HUES48 (cell line): ENCODE data around the gene ARAP3.

ENCODE experiments used
- H3K27ac ChIP-seq: one replicate; pipeline ENCODE4 v1.7.0; 2013; ENCODE audit warnings: low read depth, low read length, inconsistent platforms
- H3K27me3 ChIP-seq: 2 replicates; pipeline ENCODE4 v1.6.1; 2013; ENCODE audit warnings: mild to moderate bottlenecking, low read length; ENCODE audit not compliant: control insufficient read depth, insufficient read depth
- H3K36me3 ChIP-seq: 2 replicates; pipeline ENCODE4 v1.6.1; 2013; ENCODE audit warnings: low read length; ENCODE audit not compliant: control insufficient read depth, insufficient read depth
- H3K4me1 ChIP-seq: 2 replicates; pipeline ENCODE4 v1.6.1; 2013; ENCODE audit warnings: mild to moderate bottlenecking, low read length; ENCODE audit not compliant: control insufficient read depth, insufficient read depth
- H3K4me3 ChIP-seq: 2 replicates; pipeline ENCODE4 v1.5.1; 2013; ENCODE audit warnings: mild to moderate bottlenecking, low read depth, low read length
- H3K9ac ChIP-seq: 2 replicates; pipeline ENCODE4 v1.6.1; 2013; ENCODE audit warnings: mild to moderate bottlenecking, low read depth, low read length, moderate library complexity
- H3K9me3 ChIP-seq: 2 replicates; pipeline ENCODE4 v1.6.1; 2013; ENCODE audit warnings: low read length; ENCODE audit not compliant: control insufficient read depth, insufficient read depth

Gene ARAP3

GRCh38 chr5:141655020-141655419 is 27.0 kb downstream of the ARAP3 start:
- Histone ChIP-seq H3K9ac (no peak overlapping the region), H3K27ac (no peak overlapping the region), H3K9me3 (no peaks in the 10 kb centered on the region), H3K36me3 (peaks cover 63% of the 10 kb centered on the region), H3K4me1 (peaks cover 10% of the 10 kb centered on the region; the same call in 1 of the 2 replicates), H3K27me3 (no peaks in the 10 kb centered on the region), H3K4me3 (no peak overlapping the region)

GRCh38 chr5:141654298-141654697 is 27.7 kb downstream of the ARAP3 start:
- Histone ChIP-seq H3K27ac (no peak overlapping the region), H3K9me3 (no peaks in the 10 kb centered on the region), H3K27me3 (no peaks in the 10 kb centered on the region), H3K4me1 (peaks cover 11% of the 10 kb centered on the region; the same call in 1 of the 2 replicates), H3K4me3 (no peak overlapping the region), H3K36me3 (peaks cover 57% of the 10 kb centered on the region), H3K9ac (no peak overlapping the region)

GRCh38 chr5:141651728-141652105 is 30.3 kb downstream of the ARAP3 start:
- Histone ChIP-seq H3K9me3 (no peaks in the 10 kb centered on the region), H3K4me3 (peak overlapping the region; percentile 50), H3K9ac (no peak overlapping the region), H3K4me1 (peaks cover 11% of the 10 kb centered on the region; the same call in 1 of the 2 replicates), H3K27ac (no peak overlapping the region), H3K36me3 (peaks cover 47% of the 10 kb centered on the region), H3K27me3 (no peaks in the 10 kb centered on the region)

GRCh38 chr5:141650851-141651727 is 30.9 kb downstream of the ARAP3 start, which contains the start of gene FCHSD1:
Gene FCHSD1 (minus strand): TSS chr5:141651418. CDS start chr5:141651368, 50 bp downstream.
- H3K27ac ChIP-seq: no peak within 1 kb of the TSS
- H3K4me1 ChIP-seq: peaks cover 11% of the 10 kb centered on the region; the same call in 1 of the 2 replicates
- no peaks in the 10 kb centered on the region for H3K27me3 ChIP-seq
- peaks cover 41% of the 10 kb centered on the region for H3K36me3 ChIP-seq
- peak within 1 kb of the TSS; percentile 80 for H3K4me3 ChIP-seq
- no peaks in the 10 kb centered on the region for H3K9me3 ChIP-seq
- no peak within 1 kb of the TSS for H3K9ac ChIP-seq

- peaks cover 38% of the 10 kb centered on the region for H3K36me3 ChIP-seq
- H3K27ac ChIP-seq: no peak overlapping the region
- H3K4me3 ChIP-seq: peak overlapping the region; percentile 80; the same call in 1 of the 2 replicates
- H3K9ac ChIP-seq: no peak overlapping the region
- no peaks in the 10 kb centered on the region for H3K9me3 ChIP-seq
- H3K27me3 ChIP-seq: no peaks in the 10 kb centered on the region
- H3K4me1 ChIP-seq: peaks cover 11% of the 10 kb centered on the region; the same call in 1 of the 2 replicates
These were observed 32.1 kb downstream of the ARAP3 start for GRCh38 chr5:141649972-141650371.

GRCh38 chr5:141649056-141649688 is 32.9 kb downstream of the ARAP3 start:
- no peak overlapping the region for H3K4me3 ChIP-seq
- peaks cover 39% of the 10 kb centered on the region for H3K36me3 ChIP-seq
- no peaks in the 10 kb centered on the region for H3K27me3 ChIP-seq
- peaks cover 11% of the 10 kb centered on the region; the same call in 1 of the 2 replicates for H3K4me1 ChIP-seq
- H3K9me3 ChIP-seq: no peaks in the 10 kb centered on the region
- H3K9ac ChIP-seq: no peak overlapping the region
- H3K27ac ChIP-seq: no peak overlapping the region

GRCh38 chr5:141647851-141648250 is 34.2 kb downstream of the ARAP3 start:
- no peak overlapping the region for H3K27ac ChIP-seq
- no peak overlapping the region for H3K9ac ChIP-seq
- H3K27me3 ChIP-seq: no peaks in the 10 kb centered on the region
- no peaks in the 10 kb centered on the region for H3K9me3 ChIP-seq
- H3K36me3 ChIP-seq: peaks cover 39% of the 10 kb centered on the region
- no peak overlapping the region for H3K4me3 ChIP-seq
- peaks cover 11% of the 10 kb centered on the region; the same call in 1 of the 2 replicates for H3K4me1 ChIP-seq

- Histone ChIP-seq H3K27ac (no peak overlapping the region), H3K9ac (no peak overlapping the region), H3K27me3 (no peaks in the 10 kb centered on the region), H3K36me3 (peaks cover 44% of the 10 kb centered on the region), H3K4me1 (peaks cover 11% of the 10 kb centered on the region; the same call in 1 of the 2 replicates), H3K4me3 (no peak overlapping the region), H3K9me3 (no peaks in the 10 kb centered on the region)
These were observed 34.8 kb downstream of the ARAP3 start for GRCh38 chr5:141647242-141647641.

- Histone ChIP-seq H3K36me3 (peaks cover 51% of the 10 kb centered on the region), H3K27ac (no peak overlapping the region), H3K9me3 (no peaks in the 10 kb centered on the region), H3K9ac (no peak overlapping the region), H3K27me3 (no peaks in the 10 kb centered on the region), H3K4me3 (no peak overlapping the region), H3K4me1 (0 out of 2 replicates have a peak, but pooled peaks cover 7% of the 10 kb centered on the region)
These were observed 36.0 kb downstream of the ARAP3 start for GRCh38 chr5:141646026-141646425.

GRCh38 chr5:141641634-141642267 is 40.3 kb downstream of the ARAP3 start:
- no peak overlapping the region for H3K9ac ChIP-seq
- no peak overlapping the region for H3K27ac ChIP-seq
- peaks cover 47% of the 10 kb centered on the region for H3K36me3 ChIP-seq

More at GRCh38 chr5:141641634-141642267, 40.3 kb downstream of the ARAP3 start:
- Histone ChIP-seq H3K4me1 (peaks cover 7% of the 10 kb centered on the region), H3K9me3 (no peaks in the 10 kb centered on the region), H3K4me3 (no peak overlapping the region), H3K27me3 (no peaks in the 10 kb centered on the region)
